Measurements from ENCODE around the gene IFNA10.
"Not testable (repeated sequence)": the region's sequence is repeated elsewhere in the genome, so short reads cannot be mapped to it uniquely, and the experiment has no call there.

The IFNA10 gene

DNA sequence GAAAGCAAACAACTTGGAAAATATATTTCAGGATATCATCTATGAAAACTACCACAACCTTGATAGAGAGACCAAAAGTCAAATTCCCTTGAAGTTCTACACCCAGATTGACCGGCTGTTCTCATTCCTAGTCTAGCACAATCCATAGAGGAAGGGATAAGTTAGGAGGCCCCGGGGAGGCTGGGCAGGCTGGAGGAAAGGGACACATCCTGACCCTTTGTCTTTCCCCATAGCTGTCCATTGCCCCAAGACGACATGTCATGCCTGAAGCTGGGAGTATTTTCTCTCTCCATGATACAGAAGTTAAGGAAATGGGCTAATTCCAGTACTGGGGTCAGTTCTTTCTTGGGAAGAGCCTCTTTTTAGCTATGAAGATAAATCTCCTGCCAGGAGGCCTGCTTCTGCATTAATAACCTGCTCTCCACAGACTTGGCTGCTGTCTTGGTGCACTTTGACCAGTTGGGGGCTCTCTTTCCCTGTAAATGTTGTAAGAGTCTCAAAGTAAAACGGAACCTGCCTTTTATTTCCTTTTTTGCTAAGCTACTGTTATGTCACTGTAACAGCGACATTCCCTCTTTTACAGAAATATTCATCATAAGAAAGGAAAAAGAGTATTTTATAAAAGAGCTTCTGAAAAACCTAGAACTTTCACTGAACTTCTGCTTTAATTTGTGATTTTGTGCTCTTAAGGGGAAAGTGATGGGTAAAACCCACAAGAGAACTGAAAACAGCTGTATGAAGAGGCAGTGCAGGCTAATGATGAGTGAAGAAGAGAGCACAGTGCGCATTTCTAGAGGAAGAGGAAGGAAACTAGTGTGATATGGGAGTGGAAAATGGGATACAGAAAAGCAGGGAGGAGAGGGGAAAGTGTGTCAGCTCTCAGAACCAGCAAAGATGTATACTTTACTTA lies 11.8 kb downstream of the IFNA10 start:
- peak; percentile 19 for DNase-seq (ENCODE audit: low spot score)

DNA sequence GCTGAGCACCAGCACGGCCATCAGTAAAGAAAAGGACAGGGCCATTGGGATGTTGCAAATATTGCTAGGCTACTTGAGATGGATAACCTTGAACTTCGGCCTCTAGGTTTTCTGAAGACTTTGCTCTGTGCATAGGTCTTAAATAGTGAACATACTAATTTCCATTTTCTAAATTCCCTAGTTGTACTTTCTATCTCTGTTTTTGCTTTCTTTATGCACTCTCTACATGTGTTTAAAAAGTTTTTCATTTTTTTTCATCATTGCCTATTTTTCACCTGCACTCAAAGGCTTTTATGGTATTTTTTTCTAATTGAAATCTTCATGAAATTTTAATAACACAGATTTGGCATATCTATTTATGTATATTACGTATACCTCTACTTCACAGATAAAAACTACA lies 19.5 kb downstream of the IFNA10 start, which contains the start of gene IFNA4:
Gene IFNA4, minus strand, starts transcription at position 101 of the 400 bp plus-strand sequence. Its CDS starts 56 bp downstream, at position 45.
- not testable (repeated sequence) for DNase-seq (ENCODE audit: low spot score)

DNA sequence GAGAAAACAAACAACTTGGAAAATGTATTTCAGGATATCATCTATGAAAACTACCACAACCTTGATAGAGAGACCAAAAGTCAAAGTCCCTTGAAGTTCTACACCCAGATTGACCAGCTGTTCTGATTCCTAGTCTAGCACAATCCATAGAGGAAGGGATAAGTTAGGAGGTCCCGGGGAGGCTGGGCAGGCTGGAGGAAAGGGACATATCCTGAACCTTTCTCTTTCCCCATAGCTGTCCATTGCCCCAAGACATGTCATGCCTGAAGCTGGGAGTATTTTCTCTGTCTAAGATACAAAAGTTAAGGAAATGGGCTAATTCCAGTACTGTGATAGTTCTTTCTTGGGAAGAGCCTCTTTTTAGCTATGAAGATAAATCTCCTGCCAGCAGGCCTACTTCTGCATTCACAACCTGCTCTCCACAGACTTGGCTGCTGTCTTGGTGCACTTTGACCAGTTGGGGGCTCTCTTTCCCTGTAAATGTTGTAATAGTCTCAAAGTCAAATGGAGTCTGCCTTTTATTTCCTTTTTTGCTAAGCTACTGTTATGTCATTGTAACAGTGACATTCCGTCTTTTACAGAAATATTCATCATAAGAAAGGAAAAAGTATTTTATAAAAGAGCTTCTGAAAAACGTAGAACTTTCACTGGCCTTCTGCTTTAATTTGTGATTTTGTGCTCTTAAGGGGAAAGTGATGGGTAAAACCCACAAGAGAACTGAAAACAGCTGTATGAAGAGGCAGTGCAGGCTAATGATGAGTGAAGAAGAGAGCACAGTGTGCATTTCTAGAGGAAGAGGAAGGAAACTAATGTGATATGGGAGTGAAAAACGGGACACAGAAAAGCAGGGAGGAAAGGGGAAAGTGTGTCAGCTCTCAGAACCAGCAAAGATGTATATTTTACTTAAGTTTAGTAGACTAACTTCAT lies 23.9 kb downstream of the IFNA10 start:
- DNase-seq (ENCODE audit: low spot score), result peak; percentile 9

DNA sequence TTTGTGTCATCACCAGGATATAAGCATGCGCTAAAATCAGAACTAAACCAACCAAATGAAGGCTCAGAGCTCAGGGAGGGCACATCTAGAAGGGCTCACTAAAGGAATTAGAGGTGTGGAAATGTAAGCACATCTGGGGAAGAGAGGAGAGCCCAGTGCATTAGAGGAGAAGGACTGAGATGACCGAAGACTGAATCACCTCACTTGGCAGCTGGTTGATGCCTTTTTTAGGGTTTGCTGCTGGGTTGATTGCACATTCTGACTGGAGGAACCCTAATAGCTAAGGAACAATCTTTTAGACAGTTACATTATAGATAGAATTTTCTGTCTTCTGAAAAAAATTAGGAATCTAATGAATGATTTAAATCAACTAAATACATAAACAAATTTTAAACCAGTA lies 32.3 kb downstream of the IFNA10 start:
- no peak for DNase-seq (ENCODE audit: low spot score)

DNA sequence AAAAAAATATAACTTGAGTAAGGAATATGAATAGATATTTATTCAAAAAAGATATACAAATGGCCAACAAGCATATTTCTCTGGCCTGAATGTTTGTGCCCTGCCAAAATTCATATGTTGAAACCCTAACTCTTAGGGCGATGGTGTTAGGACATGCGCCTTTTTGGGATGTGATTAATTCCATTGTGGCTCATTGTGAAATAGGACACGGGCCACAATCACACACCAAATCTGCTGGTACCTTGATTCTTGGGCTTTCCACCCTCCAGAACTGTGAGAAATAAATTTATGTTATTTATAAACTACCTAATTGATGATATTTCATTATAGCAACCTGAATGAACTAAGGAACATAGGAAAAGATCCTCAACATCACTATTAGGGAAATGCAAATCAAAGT lies 34.8 kb downstream of the IFNA10 start:
- no peak for DNase-seq (ENCODE audit: low spot score)

DNA sequence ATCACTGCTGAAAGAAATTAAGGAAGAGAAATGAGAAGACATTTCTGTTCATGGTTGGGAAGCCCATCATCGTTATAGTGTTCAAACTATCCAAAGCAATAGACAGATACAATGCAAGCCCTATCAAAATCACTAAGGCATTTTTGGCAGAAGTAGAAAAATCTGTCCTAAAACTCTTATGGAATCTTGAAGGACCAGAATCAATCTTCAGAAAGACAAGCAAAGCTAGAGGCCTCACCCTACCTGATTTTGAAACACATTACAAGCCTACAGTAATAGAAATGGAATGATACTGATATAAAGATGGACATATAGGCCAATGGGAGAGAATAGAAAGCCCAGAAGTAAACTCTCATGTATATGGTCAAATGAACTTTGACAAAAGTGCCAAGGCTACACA lies 35.6 kb downstream of the IFNA10 start:
- no peak for DNase-seq (ENCODE audit: low spot score)

DNA sequence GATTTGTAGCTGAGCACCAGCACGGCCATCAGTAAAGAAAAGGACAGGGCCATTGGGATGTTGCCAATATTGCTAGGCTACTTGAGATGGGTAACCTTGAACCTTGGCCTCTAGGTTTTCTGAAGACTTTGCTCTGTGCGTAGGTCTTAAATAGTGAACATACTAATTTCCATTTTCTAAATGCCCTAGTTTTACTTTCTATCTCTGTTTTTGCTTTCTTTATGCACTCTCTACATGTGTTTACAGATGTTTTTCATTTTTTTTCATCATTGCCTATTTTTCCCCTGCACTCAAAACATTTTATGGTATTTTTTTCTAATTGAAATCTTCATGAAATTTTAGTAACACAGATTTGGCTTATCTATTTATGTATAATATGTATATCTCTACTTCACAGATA lies 40.4 kb downstream of the IFNA10 start, which contains the start of gene IFNA21:
Gene IFNA21, minus strand, starts transcription at position 101 of the 400 bp plus-strand sequence. Its CDS starts 48 bp downstream, at position 53.
- not testable (repeated sequence) for DNase-seq (ENCODE audit: low spot score)

DNA sequence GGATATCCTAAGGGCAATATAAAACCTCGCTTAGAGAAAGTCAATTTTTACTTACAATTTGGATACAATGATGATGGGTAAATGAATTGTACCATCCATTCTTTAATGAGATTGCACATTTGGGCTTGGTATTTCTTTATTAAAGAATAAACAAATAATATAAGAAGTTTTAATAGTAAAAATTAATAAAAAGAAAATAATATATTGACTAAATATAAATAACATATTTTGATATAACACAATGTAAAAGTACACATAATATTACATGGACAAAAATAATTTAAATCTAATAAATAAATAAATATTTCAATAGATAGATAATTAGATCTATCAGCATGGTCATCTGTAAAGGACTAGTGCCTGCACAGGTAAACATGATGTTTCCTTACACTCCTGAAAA lies 41.4 kb downstream of the IFNA10 start:
- DNase-seq (ENCODE audit: low spot score), result no peak

DNA sequence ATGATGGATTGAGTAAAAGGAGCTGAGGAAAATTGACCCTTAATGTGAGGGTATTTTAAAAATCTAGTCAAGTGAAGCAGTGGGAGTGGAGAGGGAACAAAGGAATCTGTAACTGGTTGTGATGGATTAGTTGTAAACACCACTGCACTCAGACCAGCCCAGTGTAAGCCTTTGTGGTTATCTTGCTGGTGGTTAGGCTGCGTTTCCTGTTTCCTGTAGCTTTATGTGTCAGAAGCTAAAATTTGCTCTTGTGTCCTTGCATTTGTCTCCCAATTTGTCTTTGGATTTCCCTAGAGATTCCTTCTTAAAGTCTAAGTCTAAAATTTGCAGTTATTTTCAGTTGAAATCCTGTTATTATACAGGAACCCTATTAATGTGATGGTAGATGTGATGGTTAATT lies 46.8 kb downstream of the IFNA10 start:
- DNase-seq (ENCODE audit: low spot score), result no peak
